Measurements from ENCODE around the gene XPNPEP2.

The XPNPEP2 gene

DNA sequence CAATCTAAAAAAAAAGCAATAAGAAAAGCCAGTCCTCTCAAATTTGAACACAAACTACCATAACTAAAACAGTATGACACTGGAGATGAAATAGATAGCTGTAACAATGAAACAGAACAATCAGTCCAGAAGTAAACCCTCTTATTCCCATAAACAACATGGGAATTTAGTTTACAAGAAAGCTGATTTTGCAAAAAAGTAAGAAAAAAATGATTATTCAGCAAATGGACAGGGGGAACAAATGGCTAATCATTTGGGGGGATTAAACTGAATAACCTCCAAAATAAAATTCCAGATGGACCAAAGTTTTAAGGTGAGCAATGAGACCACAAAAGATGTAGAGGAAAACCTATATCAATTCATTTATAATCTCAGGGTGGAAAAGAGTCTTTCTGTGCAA, 24.9 kb downstream of the XPNPEP2 start:
- no peak for TF ChIP-seq EZH2phosphoT487 (IDR thresholded peaks at IDR 0.05; ENCODE audit: borderline replicate concordance, low read length)
- TF ChIP-seq, protein P1, sequence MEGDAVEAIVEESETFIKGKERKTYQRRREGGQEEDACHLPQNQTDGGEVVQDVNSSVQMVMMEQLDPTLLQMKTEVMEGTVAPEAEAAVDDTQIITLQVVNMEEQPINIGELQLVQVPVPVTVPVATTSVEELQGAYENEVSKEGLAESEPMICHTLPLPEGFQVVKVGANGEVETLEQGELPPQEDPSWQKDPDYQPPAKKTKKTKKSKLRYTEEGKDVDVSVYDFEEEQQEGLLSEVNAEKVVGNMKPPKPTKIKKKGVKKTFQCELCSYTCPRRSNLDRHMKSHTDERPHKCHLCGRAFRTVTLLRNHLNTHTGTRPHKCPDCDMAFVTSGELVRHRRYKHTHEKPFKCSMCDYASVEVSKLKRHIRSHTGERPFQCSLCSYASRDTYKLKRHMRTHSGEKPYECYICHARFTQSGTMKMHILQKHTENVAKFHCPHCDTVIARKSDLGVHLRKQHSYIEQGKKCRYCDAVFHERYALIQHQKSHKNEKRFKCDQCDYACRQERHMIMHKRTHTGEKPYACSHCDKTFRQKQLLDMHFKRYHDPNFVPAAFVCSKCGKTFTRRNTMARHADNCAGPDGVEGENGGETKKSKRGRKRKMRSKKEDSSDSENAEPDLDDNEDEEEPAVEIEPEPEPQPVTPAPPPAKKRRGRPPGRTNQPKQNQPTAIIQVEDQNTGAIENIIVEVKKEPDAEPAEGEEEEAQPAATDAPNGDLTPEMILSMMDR (IDR thresholded peaks at IDR 0.05; ENCODE audit: low read depth, low read length, poor library complexity, severe bottlenecking): no peak
- Histone ChIP-seq H3K27me3 (ENCODE audit: control insufficient read depth, low read length) (no peaks in the 10 kb centered on the region), H3F3A (ENCODE audit: control insufficient read depth, insufficient read depth) (no peaks in the 10 kb centered on the region), H3K4me1 (ENCODE audit: control insufficient read depth, low read length) (peaks cover 45% of the 10 kb centered on the region), H3K9me2 (replicated peaks; ENCODE audit: control insufficient read depth, low read length) (no peaks in the 10 kb centered on the region), H3K4me2 (ENCODE audit: low read length) (no peak overlapping the region), H3K4me3 (ENCODE audit: low read length) (no peak overlapping the region), H4K20me1 (ENCODE audit: control insufficient read depth, insufficient read depth, low read depth, low read length) (no peaks in the 10 kb centered on the region), H3K36me3 (ENCODE audit: control insufficient read depth, low read length) (peaks cover 3% of the 10 kb centered on the region; the same call in 1 of the 2 replicates), H3K27ac (ENCODE audit: low read depth, low read length) (no peak overlapping the region), H3K9me3 (ENCODE audit: control insufficient read depth, insufficient read depth, low read length) (no peaks in the 10 kb centered on the region), H3K79me2 (ENCODE audit: control insufficient read depth, low read length) (no peaks in the 10 kb centered on the region)

DNA sequence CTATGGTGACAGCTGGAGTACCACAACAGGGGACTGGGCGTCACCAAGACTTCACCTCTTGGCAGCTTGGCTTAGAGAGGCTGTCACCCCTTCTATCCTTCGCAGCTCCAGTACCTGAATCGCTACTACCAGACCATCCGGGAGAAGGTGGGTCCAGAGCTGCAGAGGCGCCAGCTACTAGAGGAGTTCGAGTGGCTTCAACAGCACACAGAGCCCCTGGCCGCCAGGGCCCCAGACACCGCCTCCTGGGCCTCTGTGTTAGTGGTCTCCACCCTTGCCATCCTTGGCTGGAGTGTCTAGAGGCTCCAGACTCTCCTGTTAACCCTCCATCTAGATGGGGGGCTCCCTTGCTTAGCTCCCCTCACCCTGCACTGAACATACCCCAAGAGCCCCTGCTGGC, 29.4 kb downstream of the XPNPEP2 start:
- peak overlapping the region; percentile 99 for H3K27ac ChIP-seq (ENCODE audit: low read depth, low read length)
- H3K4me1 ChIP-seq (ENCODE audit: control insufficient read depth, low read length): peaks cover 74% of the 10 kb centered on the region
- H3K36me3 ChIP-seq (ENCODE audit: control insufficient read depth, low read length): peaks cover 8% of the 10 kb centered on the region
- TF ChIP-seq, protein P1 (IDR thresholded peaks at IDR 0.05; ENCODE audit: low read depth, low read length, poor library complexity, severe bottlenecking): no peak
- TF ChIP-seq EZH2phosphoT487 (IDR thresholded peaks at IDR 0.05; ENCODE audit: borderline replicate concordance, low read length): no peak
- no peaks in the 10 kb centered on the region for H3K27me3 ChIP-seq (ENCODE audit: control insufficient read depth, low read length)
- H3K9me3 ChIP-seq (ENCODE audit: control insufficient read depth, insufficient read depth, low read length): no peaks in the 10 kb centered on the region
- H3K9me2 ChIP-seq (replicated peaks; ENCODE audit: control insufficient read depth, low read length): no peaks in the 10 kb centered on the region
- no peaks in the 10 kb centered on the region for H3K79me2 ChIP-seq (ENCODE audit: control insufficient read depth, low read length)
- peak overlapping the region; percentile 82; the same call in 1 of the 2 replicates for H3K4me2 ChIP-seq (ENCODE audit: low read length)
- no peaks in the 10 kb centered on the region for H4K20me1 ChIP-seq (ENCODE audit: control insufficient read depth, insufficient read depth, low read depth, low read length)
- peak overlapping the region; percentile 64 for H3K4me3 ChIP-seq (ENCODE audit: low read length)
- H3F3A ChIP-seq (ENCODE audit: control insufficient read depth, insufficient read depth): peaks cover 6% of the 10 kb centered on the region; the same call in 1 of the 2 replicates

DNA sequence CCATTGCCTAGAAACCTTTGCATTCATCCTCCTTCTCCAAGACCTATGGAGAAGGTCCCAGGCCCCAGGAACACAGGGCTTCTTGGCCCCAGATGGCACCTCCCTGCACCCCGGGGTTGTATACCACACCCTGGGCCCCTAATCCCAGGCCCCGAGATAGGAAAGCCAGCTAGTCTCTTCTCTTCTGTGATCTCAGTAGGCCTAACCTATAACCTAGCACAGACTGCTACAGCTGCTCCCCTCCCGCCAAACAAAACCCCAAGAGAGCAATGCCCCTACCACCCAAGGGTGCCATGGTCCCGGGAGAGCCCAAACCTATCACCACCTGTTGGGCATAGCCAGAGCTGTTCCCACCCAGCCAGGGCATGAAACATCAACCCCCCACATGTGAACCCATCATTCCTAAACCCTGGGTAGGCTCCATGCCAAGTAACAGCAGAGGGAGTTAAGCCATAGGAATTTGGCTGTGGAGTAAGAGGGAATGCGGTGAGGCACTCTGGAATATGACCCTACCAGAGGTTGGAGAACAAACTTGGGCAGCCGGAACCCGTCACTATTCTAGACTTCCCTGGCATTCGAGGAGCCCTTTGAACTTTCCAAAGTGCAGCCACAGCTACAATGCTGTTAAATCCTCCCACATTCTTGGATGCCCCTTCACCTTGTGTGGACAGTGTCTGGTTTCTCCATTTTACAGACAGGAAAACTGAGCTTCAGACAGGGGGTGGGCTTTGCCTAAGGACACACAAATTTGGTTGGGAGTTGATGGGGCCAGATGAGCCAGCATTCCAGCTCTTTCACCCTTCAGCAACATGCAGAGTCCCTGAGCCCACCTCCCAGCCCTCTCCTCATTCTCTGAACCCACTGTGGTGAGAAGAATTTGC, 30.0 kb downstream of the XPNPEP2 start:
- Histone ChIP-seq H3K27ac (ENCODE audit: low read depth, low read length) (peak overlapping the region; percentile 99), H3K36me3 (ENCODE audit: control insufficient read depth, low read length) (peaks cover 8% of the 10 kb centered on the region), H3K4me1 (ENCODE audit: control insufficient read depth, low read length) (peaks cover 74% of the 10 kb centered on the region), H3K4me3 (ENCODE audit: low read length) (peak overlapping the region; percentile 64), H3K9me3 (ENCODE audit: control insufficient read depth, insufficient read depth, low read length) (no peaks in the 10 kb centered on the region), H4K20me1 (ENCODE audit: control insufficient read depth, insufficient read depth, low read depth, low read length) (no peaks in the 10 kb centered on the region), H3K4me2 (ENCODE audit: low read length) (peak overlapping the region; percentile 82), H3K79me2 (ENCODE audit: control insufficient read depth, low read length) (no peaks in the 10 kb centered on the region), H3K9me2 (replicated peaks; ENCODE audit: control insufficient read depth, low read length) (no peaks in the 10 kb centered on the region), H3F3A (ENCODE audit: control insufficient read depth, insufficient read depth) (peaks cover 6% of the 10 kb centered on the region; the same call in 1 of the 2 replicates), H3K27me3 (ENCODE audit: control insufficient read depth, low read length) (no peaks in the 10 kb centered on the region)
- TF ChIP-seq EZH2phosphoT487 (IDR thresholded peaks at IDR 0.05; ENCODE audit: borderline replicate concordance, low read length): no peak
- TF ChIP-seq, protein P1 (IDR thresholded peaks at IDR 0.05; ENCODE audit: low read depth, low read length, poor library complexity, severe bottlenecking): no peak
